CD14-positive monocyte (primary cell): ENCODE data around the gene TADA1. TPM values are rescaled to one million over a fixed set of nuclear protein-coding genes. Genes with fewer than 3 reads are reported as not detected.

Experiments used
- DNase-seq, 3 donors: peaks; one replicate each; pipeline ENCODE4 v3.0.0-alpha.2; 2011 to 2022
- H2AFZ ChIP-seq: 2 replicates; pipeline ENCODE4 v1.6.0; 2012; ENCODE audit warnings: mild to moderate bottlenecking, low read depth, low read length, inconsistent platforms; ENCODE audit not compliant: insufficient read depth, poor library complexity, severe bottlenecking
- H3K27ac ChIP-seq, 2 donors: 1 replicate in 1 of 2; 2 replicates in 1 of 2; pipeline ENCODE4 v1.5.1; 2012 to 2013; ENCODE audit warnings: low read length in 2 of 2, control low read depth in 1 of 2, inconsistent platforms in 1 of 2, low read depth in 1 of 2, mild to moderate bottlenecking in 1 of 2
- H3K27me3 ChIP-seq, 2 donors: one replicate each; pipeline versions ENCODE4 v1.6.0 to v1.6.1; 2011 to 2013; ENCODE audit warnings: low read length in 2 of 2; ENCODE audit not compliant: control insufficient read depth in 2 of 2, insufficient read depth in 2 of 2
- H3K36me3 ChIP-seq, 2 donors: replicated peaks in 1 of 2; 1 replicate in 1 of 2; 2 replicates in 1 of 2; pipeline versions ENCODE4 v1.5.1 to v1.6.1; 2012 to 2013; ENCODE audit warnings: low read length in 2 of 2, control low read depth in 1 of 2, inconsistent platforms in 1 of 2, mild to moderate bottlenecking in 1 of 2; ENCODE audit not compliant: insufficient read depth in 2 of 2, control insufficient read depth in 1 of 2
- H3K4me1 ChIP-seq, 2 donors: 1 replicate in 1 of 2; 2 replicates in 1 of 2; pipeline versions ENCODE4 v1.5.1 to v1.6.1; 2012 to 2013; ENCODE audit warnings: low read length in 2 of 2, control low read depth in 1 of 2, inconsistent platforms in 1 of 2, mild to moderate bottlenecking in 1 of 2, moderate library complexity in 1 of 2; ENCODE audit not compliant: insufficient read depth in 2 of 2, control insufficient read depth in 1 of 2
- H3K4me2 ChIP-seq: replicated peaks from 2 replicates; pipeline ENCODE3; 2012; ENCODE audit warnings: low read length, moderate library complexity, mild to moderate bottlenecking; ENCODE audit not compliant: poor library complexity, severe bottlenecking; ENCODE audit errors: extremely low read depth
- H3K4me3 ChIP-seq, 3 experiments: fragments of 200-600 bp in 1 of 3; sonication (generic) in 1 of 3; replicated peaks in 1 of 3; 1 replicate in 2 of 3; 2 replicates in 1 of 3; pipeline ENCODE4 v1.5.1; 2011 to 2013; ENCODE audit warnings: low read length in 3 of 3, mild to moderate bottlenecking in 3 of 3, control low read depth in 2 of 3, low read depth in 2 of 3, inconsistent platforms in 1 of 3, moderate library complexity in 1 of 3
- H3K79me2 ChIP-seq: 2 replicates; pipeline ENCODE4 v1.6.0; 2012; ENCODE audit warnings: mild to moderate bottlenecking, control low read depth, inconsistent platforms, low read length, moderate library complexity; ENCODE audit not compliant: insufficient read depth
- H3K9ac ChIP-seq: 2 replicates; pipeline ENCODE4 v1.6.0; 2017; ENCODE audit warnings: low read length, mild to moderate bottlenecking; ENCODE audit not compliant: insufficient read depth, poor library complexity, severe bottlenecking
- H3K9me3 ChIP-seq, 2 donors: replicated peaks in 1 of 2; 1 replicate in 1 of 2; 2 replicates in 1 of 2; pipeline versions ENCODE4 v1.5.1 to v1.6.1; 2012 to 2013; ENCODE audit warnings: low read length in 2 of 2, control low read depth in 1 of 2; ENCODE audit not compliant: control insufficient read depth in 1 of 2, insufficient read depth in 1 of 2
- H4K20me1 ChIP-seq: 2 replicates; pipeline ENCODE4 v1.6.0; 2012; ENCODE audit warnings: mild to moderate bottlenecking, low read length, control low read depth, moderate library complexity; ENCODE audit not compliant: insufficient read depth
- H3K27ac Mint-ChIP-seq, 7 donors: one replicate each; pipeline ENCODE4 v1.8.0; 2020; ENCODE audit warnings: mild to moderate bottlenecking in 7 of 7, mixed read lengths in 7 of 7, moderate library complexity in 6 of 7, inconsistent platforms in 2 of 7
- H3K27me3 Mint-ChIP-seq, 3 donors: one replicate each; pipeline ENCODE4 v1.8.0; 2021 to 2022; ENCODE audit warnings: low read depth in 3 of 3, mild to moderate bottlenecking in 3 of 3, mixed read lengths in 3 of 3, moderate library complexity in 3 of 3, inconsistent platforms in 1 of 3
- H3K36me3 Mint-ChIP-seq, 2 donors: one replicate each; pipeline ENCODE4 v1.8.0; 2020; ENCODE audit warnings: mixed read lengths in 2 of 2, inconsistent platforms in 1 of 2, mild to moderate bottlenecking in 1 of 2
- H3K4me1 Mint-ChIP-seq: one replicate; pipeline ENCODE4 v1.8.0; 2020; ENCODE audit warnings: mild to moderate bottlenecking, mixed read lengths
- H3K4me3 Mint-ChIP-seq, 2 donors: one replicate each; pipeline ENCODE4 v1.8.0; 2020; ENCODE audit warnings: mild to moderate bottlenecking in 2 of 2, mixed read lengths in 2 of 2, moderate library complexity in 1 of 2
- H3K9me3 Mint-ChIP-seq, 7 donors: one replicate each; pipeline ENCODE4 v1.8.0; 2020 to 2022; ENCODE audit warnings: mixed read lengths in 7 of 7, mild to moderate bottlenecking in 6 of 7, moderate library complexity in 6 of 7, inconsistent platforms in 2 of 7
- WGBS: methylation state at CpG from one replicate; pipeline ENCODE4 v1.1.5; 2013; ENCODE audit warnings: missing lambda C conversion rate; ENCODE audit not compliant: insufficient coverage; 5-methylcytosine and 5-hydroxymethylcytosine counted together
- intact Hi-C, 2 donors: fragments of 100-400 bp; cut with micrococcal nuclease; formaldehyde crosslinking; loops; one replicate each; pipeline versions ENCODE4 v1.15.0 to v1.15.1; 2023
- polyA minus RNA-seq: library from RNA; depleted of rRNA, polyadenylated mRNA; stranded (reverse); fragments of >200 nt; gene quantifications from 2 replicates; pipeline ENCODE4 v1.2.3, GENCODE V29; 2012
- polyA plus RNA-seq, 3 donors: library from polyadenylated mRNA; depleted of rRNA in 1 of 3; unstranded in 2 of 3; stranded (reverse) in 1 of 3; fragments of 300-500 nt in 2 of 3; fragments of >200 nt in 1 of 3; fragmentation: Illumina TruSeq in 2 of 3; gene quantifications; 1 replicate in 2 of 3; 2 replicates in 1 of 3; pipeline ENCODE4 v1.2.3, GENCODE V29; 2012 to 2021
- total RNA-seq, 12 experiments: library from RNA in 1 of 12; stranded (reverse) in 1 of 12; fragments of 120-200 nt in 1 of 12; gene quantifications; one replicate each; pipeline ENCODE4 v1.2.4 and lab custom pipeline; 2013 to 2026; ENCODE audit warnings: mixed read lengths in 6 of 12, inconsistent platforms in 1 of 12
- TF ChIP-seq, protein P1 (sequence below): fragments of 200-600 bp; IDR thresholded peaks from one replicate; pipeline ENCODE4 v1.8.0; 2022; ENCODE audit warnings: antibody characterized with exemption, mild to moderate bottlenecking

Gene TADA1, protein sequence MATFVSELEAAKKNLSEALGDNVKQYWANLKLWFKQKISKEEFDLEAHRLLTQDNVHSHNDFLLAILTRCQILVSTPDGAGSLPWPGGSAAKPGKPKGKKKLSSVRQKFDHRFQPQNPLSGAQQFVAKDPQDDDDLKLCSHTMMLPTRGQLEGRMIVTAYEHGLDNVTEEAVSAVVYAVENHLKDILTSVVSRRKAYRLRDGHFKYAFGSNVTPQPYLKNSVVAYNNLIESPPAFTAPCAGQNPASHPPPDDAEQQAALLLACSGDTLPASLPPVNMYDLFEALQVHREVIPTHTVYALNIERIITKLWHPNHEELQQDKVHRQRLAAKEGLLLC
- total RNA-seq (2013), result 9.5 TPM
- polyA plus RNA-seq (1 to 10 TPM; 6.4 to 8.0 (median 7.9) TPM), polyA minus RNA-seq (2.8 and 6.5 TPM in 2 replicates), total RNA-seq (lab: John Stamatoyannopoulos, UW) (1.7 to 13.1 (median 4.6) reads per million in 11 experiments)

DNA sequence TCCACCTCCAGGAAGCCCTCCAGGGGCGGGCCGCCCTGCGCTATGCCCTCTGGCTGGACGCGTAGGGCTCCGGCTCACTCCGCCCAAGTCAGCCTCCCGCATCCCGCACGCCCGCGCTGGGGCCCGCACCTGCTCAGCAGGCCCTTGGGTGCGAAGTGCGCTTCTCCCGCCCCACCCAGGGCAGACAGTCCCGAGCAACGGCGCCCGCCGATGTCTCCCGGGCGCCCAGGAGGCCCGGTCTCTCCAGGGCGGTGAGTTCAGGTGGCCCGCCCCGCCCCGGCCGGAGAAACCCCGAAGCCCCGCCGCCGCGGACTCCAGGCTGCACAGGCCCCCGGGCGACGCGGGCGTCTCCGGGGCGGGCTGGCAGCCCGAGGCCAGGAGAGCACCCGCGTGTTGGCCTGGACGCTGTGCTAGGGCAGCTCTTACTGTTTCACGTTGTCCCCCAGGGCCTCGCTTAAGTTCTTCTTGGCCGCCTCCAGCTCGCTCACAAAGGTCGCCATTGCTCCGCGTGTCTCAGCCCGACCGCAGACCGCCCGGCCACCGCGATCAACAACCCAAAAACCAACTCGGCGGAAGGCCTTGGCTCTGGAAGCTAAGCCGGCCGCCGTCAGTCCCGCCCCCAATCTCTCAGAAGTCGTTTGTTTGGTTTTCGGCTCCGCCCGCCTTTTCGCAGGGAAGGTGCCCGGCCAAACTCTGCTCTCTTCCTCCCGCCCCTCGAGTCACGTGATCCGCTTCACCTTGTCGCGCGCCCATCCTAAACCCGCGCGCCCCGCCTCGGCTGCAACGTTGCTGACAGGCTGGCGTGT is at the start of gene TADA1:
TADA1 (minus strand) TSS at position 531 of the 806 bp plus-strand sequence; CDS start at position 500, 31 bp downstream.
- Histone ChIP-seq H3K36me3 (no peaks in the 10 kb centered on the region), H3K9me3 (no peaks in the 10 kb centered on the region), H3K27me3 (no peaks in the 10 kb centered on the region), H2AFZ (peak within 1 kb of the TSS; percentile 89), H3K79me2 (peaks cover 47% of the 10 kb centered on the region), H3K4me3 (peak within 1 kb of the TSS; percentile 58 to 78 (median 62)), H3K9ac (peak within 1 kb of the TSS; percentile 83), H4K20me1 (peaks cover 4% of the 10 kb centered on the region), H3K4me2 (peak within 1 kb of the TSS; percentile 84), H3K27ac (peak within 1 kb of the TSS; percentile 72 to 81), H3K4me1 (peaks cover 12 to 15% of the 10 kb centered on the region in 2 donors)
- Mint-ChIP-seq H3K27ac (peak within 1 kb of the TSS; percentile 86 to 95 (median 94)), H3K4me3 (peak within 1 kb of the TSS; percentile 95 to 97), H3K4me1 (peaks cover 28% of the 10 kb centered on the region), H3K36me3 (peaks cover 4 to 10% of the 10 kb centered on the region in 2 donors), H3K27me3 (peaks cover 0 to 3% (median 1%) of the 10 kb centered on the region in 3 donors), H3K9me3 (peaks cover 2 to 6% (median 3%) of the 10 kb centered on the region in 7 donors)
- intact Hi-C loops, result no loop called here
- TF ChIP-seq, protein P1, sequence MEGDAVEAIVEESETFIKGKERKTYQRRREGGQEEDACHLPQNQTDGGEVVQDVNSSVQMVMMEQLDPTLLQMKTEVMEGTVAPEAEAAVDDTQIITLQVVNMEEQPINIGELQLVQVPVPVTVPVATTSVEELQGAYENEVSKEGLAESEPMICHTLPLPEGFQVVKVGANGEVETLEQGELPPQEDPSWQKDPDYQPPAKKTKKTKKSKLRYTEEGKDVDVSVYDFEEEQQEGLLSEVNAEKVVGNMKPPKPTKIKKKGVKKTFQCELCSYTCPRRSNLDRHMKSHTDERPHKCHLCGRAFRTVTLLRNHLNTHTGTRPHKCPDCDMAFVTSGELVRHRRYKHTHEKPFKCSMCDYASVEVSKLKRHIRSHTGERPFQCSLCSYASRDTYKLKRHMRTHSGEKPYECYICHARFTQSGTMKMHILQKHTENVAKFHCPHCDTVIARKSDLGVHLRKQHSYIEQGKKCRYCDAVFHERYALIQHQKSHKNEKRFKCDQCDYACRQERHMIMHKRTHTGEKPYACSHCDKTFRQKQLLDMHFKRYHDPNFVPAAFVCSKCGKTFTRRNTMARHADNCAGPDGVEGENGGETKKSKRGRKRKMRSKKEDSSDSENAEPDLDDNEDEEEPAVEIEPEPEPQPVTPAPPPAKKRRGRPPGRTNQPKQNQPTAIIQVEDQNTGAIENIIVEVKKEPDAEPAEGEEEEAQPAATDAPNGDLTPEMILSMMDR, result no peak
- DNase-seq, result peak; percentile 87 to 92 (median 89)
- under 1% methylated on average over 84 of the region's 84 CpGs for WGBS
